Caco-2 (cell line): ENCODE results near the gene ZNF438. TPM values are rescaled to one million over a fixed set of nuclear protein-coding genes. Genes with fewer than 3 reads are reported as not detected.
"Not testable (repeated sequence)": the region's sequence is repeated elsewhere in the genome, so short reads cannot be mapped to it uniquely, and the experiment has no call there.

Source experiments
- BruUV-seq: library from RNA; stranded (reverse); fragments of 400-500 nt; replicated peaks from 2 replicates; lab custom pipeline; 2021; lab: Mats Ljungman, UMichigan
- CTCF ChIA-PET: fragments of 300-600 bp; sonication (Branson Sonifier 250); formaldehyde crosslinking; loops from one replicate; lab custom pipeline; 2022; ENCODE audit warnings: antibody characterized with exemption; lab: Charles Lee
- POLR2A ChIA-PET: fragments of 300-600 bp; sonication (Branson Sonifier 250); formaldehyde crosslinking; loops from one replicate; lab custom pipeline; 2022; ENCODE audit warnings: antibody characterized with exemption; lab: Charles Lee
- DNase-seq, 2 experiments: peaks; one replicate each; pipeline versions ENCODE4 v3.0.0 to v3.0.0-alpha.2; 2020 to 2022
- H3K27me3 ChIP-seq: replicated peaks from 2 replicates; pipeline ENCODE4 v1.6.0; 2011; ENCODE audit warnings: low read length; ENCODE audit not compliant: control insufficient read depth, insufficient read depth
- H3K36me3 ChIP-seq: 2 replicates; pipeline ENCODE4 v1.5.1; 2011; ENCODE audit warnings: low read length; ENCODE audit not compliant: control insufficient read depth, insufficient read depth
- H3K4me1 ChIP-seq: fragments of 250-450 bp; sonication (Bioruptor Pico); 2 replicates; pipeline ENCODE4 v1.5.1; 2020; ENCODE audit warnings: mild to moderate bottlenecking
- H3K4me3 ChIP-seq: 2 replicates; pipeline ENCODE4 v1.5.1; 2011; ENCODE audit warnings: low read depth, mild to moderate bottlenecking, control low read depth, low read length
- H3K9me3 ChIP-seq: fragments of 250-450 bp; sonication (Bioruptor Pico); 2 replicates; pipeline ENCODE4 v1.5.1; 2020; ENCODE audit warnings: mild to moderate bottlenecking, moderate library complexity
- H3K27ac Mint-ChIP-seq: one replicate; pipeline ENCODE4 v1.8.0; 2022; ENCODE audit warnings: mixed read lengths; ENCODE audit not compliant: unreplicated experiment
- H3K27me3 Mint-ChIP-seq: one replicate; pipeline ENCODE4 v1.8.0; 2022; ENCODE audit warnings: mixed read lengths; ENCODE audit not compliant: insufficient read depth, unreplicated experiment
- H3K36me3 Mint-ChIP-seq: one replicate; pipeline ENCODE4 v1.8.0; 2022; ENCODE audit warnings: mild to moderate bottlenecking, mixed read lengths; ENCODE audit not compliant: insufficient read depth, unreplicated experiment
- H3K4me1 Mint-ChIP-seq: one replicate; pipeline ENCODE4 v1.8.0; 2022; ENCODE audit warnings: low read depth, mixed read lengths; ENCODE audit not compliant: unreplicated experiment
- H3K4me3 Mint-ChIP-seq: one replicate; pipeline ENCODE4 v1.8.0; 2022; ENCODE audit warnings: mild to moderate bottlenecking, moderate library complexity, mixed read lengths; ENCODE audit not compliant: unreplicated experiment
- H3K9me3 Mint-ChIP-seq: one replicate; pipeline ENCODE4 v1.8.0; 2022; ENCODE audit warnings: mixed read lengths; ENCODE audit not compliant: unreplicated experiment
- CTCF ChIP-seq, 2 experiments: fragments of 200-600 bp in 1 of 2; IDR thresholded peaks; 1 replicate in 1 of 2; 2 replicates in 1 of 2; pipeline versions ENCODE4 v1.5.1 to v1.8.0; 2011 to 2022; ENCODE audit warnings: antibody characterized with exemption in 1 of 2, control low read depth in 1 of 2, inconsistent platforms in 1 of 2, low read depth in 1 of 2, low read length in 1 of 2, mild to moderate bottlenecking in 1 of 2, moderate library complexity in 1 of 2; ENCODE audit not compliant: insufficient read depth in 1 of 2, severe bottlenecking in 1 of 2, unreplicated experiment in 1 of 2
- intact Hi-C: fragments of 100-400 bp; cut with micrococcal nuclease; formaldehyde crosslinking; loops from one replicate; pipeline ENCODE4 v1.10.0; 2022; ENCODE audit not compliant: unreplicated experiment
- total RNA-seq: library from RNA; stranded (reverse); gene quantifications from 2 replicates; pipeline ENCODE4 v1.2.3, GENCODE V29; 2022

The ZNF438 gene
- total RNA-seq, 1 experiment from 2014 or later = 1.00 TPM

DNA sequence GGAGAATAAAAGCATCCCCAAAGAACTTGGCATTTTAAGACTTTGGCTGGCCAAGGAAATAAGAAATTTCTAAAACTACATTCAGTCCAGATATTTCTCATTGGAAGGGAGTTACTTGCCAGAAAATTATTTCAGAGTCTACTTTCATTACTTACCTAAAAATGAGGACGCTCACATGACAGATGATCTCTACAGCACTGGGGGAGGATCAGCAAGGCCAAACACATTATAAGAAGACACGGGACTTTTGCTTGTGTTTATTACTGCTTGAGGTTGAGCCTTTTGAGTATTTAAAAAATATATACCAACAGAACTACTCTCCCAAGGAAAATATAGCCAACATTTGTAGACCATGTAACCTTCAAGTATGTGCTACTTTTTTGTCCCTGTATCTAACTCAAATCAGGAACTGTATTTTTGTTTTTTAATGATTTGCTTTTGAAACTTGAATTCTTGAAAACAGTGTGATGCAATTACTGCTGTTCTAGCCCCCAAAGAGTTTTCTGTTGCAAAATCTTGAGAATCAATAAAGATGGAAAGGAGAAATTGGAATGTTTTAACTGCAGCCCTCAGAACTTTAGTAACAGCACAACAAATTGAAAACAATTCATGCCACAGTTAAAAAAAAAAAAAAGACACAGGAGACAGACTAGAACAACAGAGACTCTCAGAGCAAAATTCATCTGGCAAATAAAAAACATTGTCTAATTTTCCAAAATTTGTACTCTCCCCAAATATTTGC is 128.1 kb downstream of the ZNF438 start:
- no peaks in the 10 kb centered on the region for H3K27me3 Mint-ChIP-seq
- H3K4me3 Mint-ChIP-seq = no peak overlapping the region
- DNase-seq = no peak
- H3K36me3 ChIP-seq = no peaks in the 10 kb centered on the region
- POLR2A ChIA-PET = no interaction called here
- CTCF ChIA-PET = no interaction called here
- no peak overlapping the region for H3K4me3 ChIP-seq
- H3K9me3 ChIP-seq = no peaks in the 10 kb centered on the region
- H3K27ac Mint-ChIP-seq = no peak overlapping the region
- no peaks in the 10 kb centered on the region for H3K36me3 Mint-ChIP-seq
- H3K27me3 ChIP-seq = no peaks in the 10 kb centered on the region
- intact Hi-C loops = no loop called here
- no peaks in the 10 kb centered on the region for H3K4me1 Mint-ChIP-seq
- TF ChIP-seq CTCF (IDR thresholded peaks at IDR 0.05; ENCODE audit: insufficient read depth in 1 of 2, low read depth in 1 of 2, low read length in 1 of 2, severe bottlenecking in 1 of 2, unreplicated experiment in 1 of 2) = no peak
- no peaks in the 10 kb centered on the region for H3K4me1 ChIP-seq
- BruUV-seq = no TSS peak
- H3K9me3 Mint-ChIP-seq = no peaks in the 10 kb centered on the region

GRCh38 chr10:30902621-30903396 is 128.9 kb downstream of the ZNF438 start:
- POLR2A ChIA-PET = no interaction called here

DNA sequence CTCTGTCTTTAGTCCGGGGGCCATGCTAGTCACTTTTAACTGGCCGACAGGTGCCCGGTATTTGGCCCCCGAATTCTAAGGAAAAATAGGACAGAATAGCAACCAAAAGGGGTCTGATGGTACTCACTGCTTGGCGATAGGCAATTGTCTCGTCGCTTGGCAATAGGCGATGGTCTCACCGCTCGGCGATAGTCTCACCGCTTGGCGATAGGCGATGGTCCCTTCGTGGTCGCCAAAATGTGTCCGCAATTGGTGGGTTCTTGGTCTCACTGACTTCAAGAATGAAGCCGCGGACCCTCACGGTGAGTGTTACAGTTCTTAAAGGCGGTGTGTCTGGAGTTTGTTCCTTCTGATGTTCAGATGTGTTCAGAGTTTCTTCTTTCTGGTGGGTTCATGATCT is 130.2 kb downstream of the ZNF438 start:
- H3K27me3 ChIP-seq, H3K4me3 Mint-ChIP-seq, H3K27ac Mint-ChIP-seq, H3K36me3 Mint-ChIP-seq, BruUV-seq, H3K9me3 ChIP-seq, intact Hi-C loops, H3K4me1 Mint-ChIP-seq, H3K9me3 Mint-ChIP-seq, H3K4me3 ChIP-seq, CTCF ChIA-PET, H3K36me3 ChIP-seq, H3K4me1 ChIP-seq, POLR2A ChIA-PET, DNase-seq, H3K27me3 Mint-ChIP-seq: not testable (repeated sequence)

More at GRCh38 chr10:30902621-30903396, 128.9 kb downstream of the ZNF438 start:
- Histone ChIP-seq H3K9me3 (no peaks in the 10 kb centered on the region), H3K27me3 (no peaks in the 10 kb centered on the region), H3K36me3 (no peaks in the 10 kb centered on the region), H3K4me1 (no peaks in the 10 kb centered on the region), H3K4me3 (no peak overlapping the region)
- no peak overlapping the region for H3K4me3 Mint-ChIP-seq
- intact Hi-C loops = no loop called here
- no peaks in the 10 kb centered on the region for H3K27me3 Mint-ChIP-seq
- CTCF ChIA-PET = no interaction called here
- TF ChIP-seq CTCF (IDR thresholded peaks at IDR 0.05; ENCODE audit: insufficient read depth in 1 of 2, low read depth in 1 of 2, low read length in 1 of 2, severe bottlenecking in 1 of 2, unreplicated experiment in 1 of 2) = no peak
- no peaks in the 10 kb centered on the region for H3K9me3 Mint-ChIP-seq
- no peaks in the 10 kb centered on the region for H3K36me3 Mint-ChIP-seq
- BruUV-seq = no TSS peak
- DNase-seq = no peak
- H3K4me1 Mint-ChIP-seq = no peaks in the 10 kb centered on the region
- no peak overlapping the region for H3K27ac Mint-ChIP-seq
